AG08395 (cell line): Measurements from ENCODE around the gene DNM3.

Experiments used
- DNase-seq: peaks from one replicate; pipeline ENCODE4 v3.0.0; 2012; ENCODE audit warnings: mixed read lengths, low spot score

The DNM3 gene

DNA sequence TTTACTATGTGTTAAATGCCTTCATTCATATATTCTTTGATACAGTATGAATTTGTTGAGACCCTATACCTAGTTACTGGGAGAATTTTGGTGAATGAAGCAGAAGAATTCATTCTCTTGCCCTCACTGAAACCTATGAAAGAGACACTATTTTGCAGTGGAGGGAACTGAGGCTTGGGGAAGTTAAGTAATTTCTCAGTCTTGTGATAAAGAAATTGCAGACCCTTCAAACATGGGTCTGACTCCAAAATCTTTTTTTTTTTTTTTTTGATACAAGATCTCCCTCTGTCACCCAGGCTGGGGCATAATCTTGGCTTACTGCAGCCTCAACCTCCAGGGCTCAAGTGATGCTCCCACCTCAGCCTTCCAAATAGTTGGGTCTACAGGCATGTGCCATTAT is 132.1 kb downstream of the DNM3 start:
- no peak for DNase-seq

DNA sequence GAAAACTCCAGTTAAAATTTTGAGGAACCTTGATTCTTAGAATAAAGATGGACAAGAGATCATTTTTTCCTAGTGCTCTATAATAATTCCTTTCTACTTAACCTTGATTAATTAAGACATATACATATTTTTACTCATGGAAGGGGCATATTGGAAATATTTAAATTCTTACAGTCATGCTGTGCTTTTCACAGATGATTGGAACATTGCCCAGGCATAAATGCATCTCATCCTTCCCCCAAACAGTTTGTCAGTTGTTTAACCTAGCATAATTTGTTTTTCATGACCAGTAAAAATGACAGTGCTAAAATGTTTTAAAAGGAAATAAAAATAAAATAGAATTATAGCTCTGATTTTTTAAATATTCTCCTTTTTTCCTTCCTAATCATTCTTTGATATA is 140.0 kb downstream of the DNM3 start:
- DNase-seq = no peak

GRCh38 chr1:171983584-171983983 is 142.3 kb downstream of the DNM3 start:
- DNase-seq = peak; percentile 33

GRCh38 chr1:171984262-171984661 is 143.0 kb downstream of the DNM3 start:
- DNase-seq = no peak

- DNase-seq = peak; percentile 45
Measured at GRCh38 chr1:171984850-171985485, 143.7 kb downstream of the DNM3 start.

DNA sequence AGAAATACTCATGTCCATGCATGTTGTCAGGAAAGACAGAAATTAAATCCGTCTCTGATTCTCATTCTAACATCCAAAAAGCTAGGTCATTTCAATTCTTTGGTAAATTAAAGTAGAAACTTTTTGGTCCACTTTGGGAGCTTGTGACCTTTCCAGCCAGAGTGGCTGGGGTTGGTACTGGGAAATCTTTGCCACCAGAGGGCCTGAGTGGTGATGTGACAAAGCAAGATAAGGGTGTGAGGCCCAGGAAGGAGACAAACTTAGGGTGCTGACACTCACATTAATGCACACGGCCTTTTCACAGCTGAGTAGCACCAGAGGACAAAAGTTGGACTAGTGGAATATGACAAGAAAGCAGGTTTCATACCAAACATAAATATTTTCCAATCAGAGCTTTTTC is 144.3 kb downstream of the DNM3 start:
- peak; percentile 22 for DNase-seq

- DNase-seq = no peak
Measured at GRCh38 chr1:171988243-171988885, 147.1 kb downstream of the DNM3 start.

- DNase-seq = no peak
Measured at GRCh38 chr1:171990371-171990770, 149.1 kb downstream of the DNM3 start.

GRCh38 chr1:171994293-171994692 is 153.0 kb downstream of the DNM3 start:
- no peak for DNase-seq

- DNase-seq = no peak
Measured at GRCh38 chr1:171995573-171995972, 154.3 kb downstream of the DNM3 start.

GRCh38 chr1:171997936-171998335 is 156.6 kb downstream of the DNM3 start:
- DNase-seq = no peak

- peak; percentile 23 for DNase-seq
Measured at GRCh38 chr1:171998711-171999110, 157.4 kb downstream of the DNM3 start.

GRCh38 chr1:171999756-172000155 is 158.5 kb downstream of the DNM3 start:
- DNase-seq = peak; percentile 64

DNA sequence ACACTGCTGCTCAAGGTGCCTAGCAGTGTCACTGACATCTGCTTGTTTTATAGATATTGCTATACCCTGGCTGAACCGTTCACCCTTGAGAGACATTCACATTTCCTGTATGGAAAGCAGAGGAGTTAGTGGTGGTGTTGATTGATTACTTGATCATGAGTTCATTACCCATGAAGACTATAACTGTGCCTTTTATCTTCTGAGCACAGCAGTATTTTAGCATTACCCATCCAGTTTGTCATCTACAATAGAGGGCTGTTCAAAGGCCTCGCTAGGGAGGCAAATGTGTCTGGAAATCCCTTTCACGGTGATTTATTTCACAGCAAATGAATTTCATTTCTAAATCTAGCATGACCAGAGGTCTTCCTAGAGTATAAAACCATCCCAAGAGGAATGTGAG is 160.0 kb downstream of the DNM3 start:
- no peak for DNase-seq

- DNase-seq = peak; percentile 45
Measured at GRCh38 chr1:172002725-172003345, 161.5 kb downstream of the DNM3 start.

DNA sequence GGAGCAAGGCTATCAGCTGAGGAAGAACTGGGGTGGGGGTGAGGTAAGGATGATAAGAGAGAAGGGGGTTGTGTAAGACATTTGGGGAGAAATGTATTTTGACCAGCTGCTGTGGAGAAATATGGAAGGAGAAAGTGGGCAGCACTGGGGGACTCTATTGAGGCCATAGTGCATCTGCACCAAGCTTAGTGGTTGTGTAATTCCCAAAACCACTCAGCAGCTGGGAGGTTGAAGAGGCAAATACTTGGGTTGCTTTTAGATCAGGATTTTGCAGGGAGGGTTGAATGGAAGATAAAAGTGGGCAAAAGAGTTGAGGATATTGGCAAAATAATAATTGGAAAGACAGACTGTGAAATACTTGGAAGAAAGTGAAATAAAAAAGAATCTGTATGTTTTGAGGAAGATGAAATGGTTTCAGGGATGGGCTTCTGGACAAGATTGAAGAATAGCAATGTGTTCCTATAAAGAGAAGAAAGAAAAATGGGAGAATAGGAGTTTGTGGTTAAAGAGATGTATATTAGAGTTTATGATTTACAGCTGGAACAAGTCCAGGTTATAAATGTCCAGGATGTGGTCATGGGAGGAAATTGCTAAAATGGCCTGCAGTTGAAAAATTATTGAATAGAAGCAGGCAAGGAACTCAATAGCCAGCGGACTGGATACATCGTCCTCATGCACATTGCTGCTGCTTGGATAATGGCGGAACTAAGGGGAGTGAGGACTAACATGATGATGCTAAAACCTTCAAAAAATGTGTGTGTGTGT is 162.7 kb downstream of the DNM3 start:
- no peak for DNase-seq

- no peak for DNase-seq
Measured at GRCh38 chr1:172004671-172005070, 163.4 kb downstream of the DNM3 start.

DNA sequence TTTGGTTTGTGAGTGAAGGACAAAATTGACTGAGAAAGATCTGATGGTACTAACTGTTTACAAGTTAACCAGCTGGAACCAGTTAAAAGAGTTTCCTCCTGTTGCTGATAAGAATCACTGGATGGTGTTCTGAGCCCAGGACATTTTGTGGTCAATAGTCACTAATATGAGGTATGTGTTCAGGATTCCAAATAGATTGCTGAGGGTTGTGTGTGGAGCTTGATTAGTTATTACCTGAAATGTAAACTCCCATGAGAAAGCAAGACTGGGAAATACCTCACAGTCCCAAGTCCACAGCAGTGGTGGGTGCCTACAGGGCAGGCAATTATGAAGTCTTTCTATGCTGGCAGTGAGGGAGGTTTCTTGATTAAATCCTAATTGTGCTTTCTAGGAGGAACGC is 164.6 kb downstream of the DNM3 start:
- peak; percentile 31 for DNase-seq

GRCh38 chr1:172006660-172007059 is 165.4 kb downstream of the DNM3 start:
- no peak for DNase-seq

DNA sequence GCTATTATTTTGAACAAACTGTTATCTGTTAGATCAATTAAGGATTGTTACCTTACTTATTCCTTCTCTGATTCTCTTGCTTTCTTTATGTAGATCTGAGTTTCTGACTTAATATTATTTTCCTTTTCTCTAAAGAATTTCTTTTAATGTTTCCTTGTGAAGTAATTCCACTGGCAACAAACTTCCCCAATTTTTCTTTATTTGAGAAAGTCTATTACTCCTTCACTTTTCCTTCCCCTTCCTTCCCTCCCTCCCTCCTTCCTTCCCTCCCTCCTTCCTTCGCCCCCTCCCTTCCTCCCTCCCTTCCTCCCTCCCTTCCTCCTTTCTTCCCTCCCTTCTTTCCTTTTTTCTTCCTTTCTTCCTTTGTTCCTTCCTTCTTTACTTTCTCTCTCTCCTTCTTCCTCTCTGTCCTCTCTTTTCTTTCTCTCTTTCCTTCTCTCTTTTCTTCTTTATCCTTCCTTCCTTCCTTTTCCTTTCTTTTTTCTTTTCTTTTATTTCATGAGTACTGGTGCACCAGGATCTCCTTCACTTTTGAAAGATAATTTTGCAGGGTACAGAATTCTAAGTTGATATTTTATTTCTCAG is 177.5 kb downstream of the DNM3 start:
- no peak for DNase-seq

DNA sequence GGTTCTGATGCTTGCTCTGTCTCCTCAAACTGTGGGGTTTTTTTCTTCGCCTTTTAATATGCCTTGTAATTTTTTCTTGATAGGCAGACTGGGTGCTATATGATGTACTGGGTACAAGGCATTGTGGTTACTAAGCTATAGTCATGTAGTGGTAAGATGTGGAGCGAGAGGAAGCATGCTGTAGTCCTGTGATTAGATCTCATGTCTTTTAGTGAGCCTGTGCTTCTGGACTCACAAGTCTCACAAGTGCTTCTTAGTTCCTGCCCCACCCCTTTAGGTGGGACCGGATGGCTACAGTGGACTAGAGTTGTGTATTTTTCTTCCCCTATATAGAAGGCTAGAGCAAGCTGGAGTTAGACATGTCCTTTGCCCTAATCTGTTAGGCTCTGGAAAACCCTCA is 178.7 kb downstream of the DNM3 start:
- DNase-seq = no peak

GRCh38 chr1:172024516-172024915 is 183.2 kb downstream of the DNM3 start:
- no peak for DNase-seq
